NB4 (cell line): ENCODE results near the gene POU3F1.
A peak's percentile ranks its signal among the peaks of the same experiment; 100 is the strongest.

Experiments
- DNase-seq: peaks from one replicate; pipeline ENCODE4 v3.0.0; 2010; ENCODE audit warnings: low read depth
- H3K4me3 ChIP-seq: one replicate; pipeline ENCODE4 v1.5.1; 2011; ENCODE audit warnings: mild to moderate bottlenecking, low read depth, low read length, moderate library complexity
- MYC ChIP-seq: IDR thresholded peaks from 2 replicates; pipeline ENCODE4 v1.6.1; 2011; ENCODE audit warnings: low read depth, low read length
- POLR2A ChIP-seq: IDR thresholded peaks from 2 replicates; pipeline ENCODE4 v1.6.1; 2011; ENCODE audit warnings: mild to moderate bottlenecking; ENCODE audit not compliant: insufficient read length; ENCODE audit errors: extremely low read depth
- TF ChIP-seq, protein P1 (sequence below): IDR thresholded peaks from one replicate; pipeline ENCODE4 v1.5.1; 2012; ENCODE audit warnings: low read depth, low read length
- TF ChIP-seq, protein P2 (sequence below): IDR thresholded peaks from 2 replicates; pipeline ENCODE4 v1.6.1; 2011; ENCODE audit warnings: low read depth, low read length

The POU3F1 gene

DNA sequence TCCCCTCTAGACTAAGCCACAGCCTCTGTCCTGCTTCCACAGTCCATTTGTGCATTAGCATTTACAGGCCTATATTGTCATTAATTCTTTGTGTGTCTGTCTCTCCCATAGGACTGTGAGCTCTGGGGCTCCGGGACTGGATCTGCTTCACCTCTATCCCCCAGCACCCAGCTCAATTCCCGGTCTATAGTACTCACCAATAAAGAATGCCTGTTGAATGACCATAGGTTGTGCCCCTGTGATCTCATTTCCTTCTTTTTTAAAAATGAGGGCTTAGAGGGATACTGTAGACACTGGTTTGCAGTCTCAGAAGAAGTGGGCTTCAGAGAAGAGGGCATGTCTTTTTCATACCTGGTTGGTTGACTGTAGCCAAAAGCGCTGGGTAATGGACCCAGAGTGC lies 8.8 kb upstream of the POU3F1 start:
- TF ChIP-seq, protein P1, sequence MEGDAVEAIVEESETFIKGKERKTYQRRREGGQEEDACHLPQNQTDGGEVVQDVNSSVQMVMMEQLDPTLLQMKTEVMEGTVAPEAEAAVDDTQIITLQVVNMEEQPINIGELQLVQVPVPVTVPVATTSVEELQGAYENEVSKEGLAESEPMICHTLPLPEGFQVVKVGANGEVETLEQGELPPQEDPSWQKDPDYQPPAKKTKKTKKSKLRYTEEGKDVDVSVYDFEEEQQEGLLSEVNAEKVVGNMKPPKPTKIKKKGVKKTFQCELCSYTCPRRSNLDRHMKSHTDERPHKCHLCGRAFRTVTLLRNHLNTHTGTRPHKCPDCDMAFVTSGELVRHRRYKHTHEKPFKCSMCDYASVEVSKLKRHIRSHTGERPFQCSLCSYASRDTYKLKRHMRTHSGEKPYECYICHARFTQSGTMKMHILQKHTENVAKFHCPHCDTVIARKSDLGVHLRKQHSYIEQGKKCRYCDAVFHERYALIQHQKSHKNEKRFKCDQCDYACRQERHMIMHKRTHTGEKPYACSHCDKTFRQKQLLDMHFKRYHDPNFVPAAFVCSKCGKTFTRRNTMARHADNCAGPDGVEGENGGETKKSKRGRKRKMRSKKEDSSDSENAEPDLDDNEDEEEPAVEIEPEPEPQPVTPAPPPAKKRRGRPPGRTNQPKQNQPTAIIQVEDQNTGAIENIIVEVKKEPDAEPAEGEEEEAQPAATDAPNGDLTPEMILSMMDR, result no peak
- TF ChIP-seq MYC, result no peak
- no peak for TF ChIP-seq POLR2A
- TF ChIP-seq, protein P2, sequence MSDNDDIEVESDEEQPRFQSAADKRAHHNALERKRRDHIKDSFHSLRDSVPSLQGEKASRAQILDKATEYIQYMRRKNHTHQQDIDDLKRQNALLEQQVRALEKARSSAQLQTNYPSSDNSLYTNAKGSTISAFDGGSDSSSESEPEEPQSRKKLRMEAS, result no peak
- no peak overlapping the region for H3K4me3 ChIP-seq
- DNase-seq, result no peak

DNA sequence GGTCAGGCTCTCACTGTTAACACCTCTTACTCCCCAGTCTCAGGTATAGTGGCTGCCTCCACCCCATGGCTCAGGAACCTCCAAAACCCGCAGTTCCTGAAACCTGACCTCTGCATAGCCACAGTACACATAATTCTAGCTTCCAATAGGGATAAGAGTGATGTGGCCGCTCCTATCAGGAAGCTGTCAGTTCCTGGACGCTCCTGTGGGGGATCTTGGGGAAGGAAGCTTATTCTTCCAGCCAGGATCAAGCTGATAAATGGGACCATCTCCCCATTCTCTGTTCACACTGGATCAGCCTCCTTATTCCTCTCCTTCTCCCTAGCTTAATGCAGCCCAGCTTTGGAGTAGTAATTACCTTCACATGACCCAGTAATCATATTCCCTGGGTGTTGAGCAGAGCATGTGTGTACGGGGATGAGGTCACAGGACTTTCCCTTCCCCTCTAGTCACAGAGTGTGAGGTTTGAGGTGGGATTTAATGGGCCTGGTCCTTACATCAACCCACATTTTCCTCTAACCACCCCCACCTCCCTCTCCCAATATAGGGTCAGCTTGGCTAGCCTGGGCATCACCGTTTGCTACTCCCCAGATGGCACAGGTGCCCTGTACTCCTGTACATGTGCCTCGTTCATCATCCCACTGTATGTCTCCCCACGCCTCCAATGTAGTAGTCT lies 7.0 kb upstream of the POU3F1 start:
- no peak overlapping the region for H3K4me3 ChIP-seq
- no peak for DNase-seq
- TF ChIP-seq, protein P2, result no peak
- TF ChIP-seq, protein P1, result no peak
- TF ChIP-seq POLR2A (no peak), MYC (no peak)

DNA sequence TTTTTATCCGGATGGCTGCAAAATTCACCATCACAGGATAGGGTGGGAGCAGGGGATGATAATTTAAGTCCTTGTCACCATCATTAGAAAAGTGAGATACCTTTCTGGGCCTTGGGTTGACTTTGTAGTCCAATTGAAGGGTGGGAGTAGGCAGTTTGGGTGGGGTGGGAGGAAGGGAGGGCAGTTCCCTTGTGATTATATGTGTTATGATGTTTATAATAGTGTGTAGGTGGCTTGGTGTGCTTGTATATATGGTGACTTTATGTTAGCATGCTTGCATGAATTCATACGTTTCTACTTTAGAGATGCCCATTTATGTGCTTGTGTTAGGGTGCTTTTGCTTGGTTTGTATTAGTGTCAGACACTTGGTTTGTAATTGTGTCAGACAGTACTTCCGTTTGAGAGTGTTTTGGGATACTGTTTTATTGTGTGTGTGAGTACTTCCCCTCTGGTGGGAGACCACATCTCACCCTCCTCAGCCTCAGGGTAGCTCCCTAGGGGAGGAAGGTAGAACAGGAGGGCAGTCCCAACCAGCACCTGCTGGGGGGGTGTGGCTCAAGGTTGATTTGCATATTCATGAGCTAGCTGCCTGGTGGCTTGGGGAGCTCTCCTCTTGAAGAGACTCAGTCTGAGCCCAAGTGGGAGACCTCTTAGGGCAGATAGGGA lies 6.3 kb upstream of the POU3F1 start:
- H3K4me3 ChIP-seq, result no peak overlapping the region
- DNase-seq, result peak; percentile 25
- TF ChIP-seq MYC, result no peak
- TF ChIP-seq POLR2A, result no peak
- TF ChIP-seq, protein P1, result no peak
- TF ChIP-seq, protein P2, result no peak

DNA sequence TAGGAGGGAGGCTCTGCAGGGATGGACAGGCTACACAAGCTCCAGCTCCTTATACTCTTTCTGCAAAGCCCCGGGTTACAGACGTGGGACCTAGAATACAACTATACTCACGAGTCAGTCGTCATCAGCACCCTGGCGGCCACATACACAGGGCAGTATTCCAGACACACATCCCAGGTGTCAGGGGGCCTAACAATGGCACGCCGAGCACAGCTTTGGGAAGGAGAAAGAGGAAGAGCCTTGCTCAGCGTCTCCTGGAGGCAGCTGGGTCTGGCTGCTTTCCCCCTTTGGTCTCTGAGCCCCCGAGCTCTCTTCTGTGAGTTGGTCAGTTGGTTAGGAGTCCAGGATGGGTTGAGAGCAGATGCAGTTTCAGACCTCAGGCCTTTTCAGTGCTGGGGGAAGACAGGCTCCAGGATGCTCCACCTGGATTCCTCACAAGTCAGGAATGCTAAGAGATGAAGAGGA lies 4.5 kb upstream of the POU3F1 start:
- H3K4me3 ChIP-seq, result no peak overlapping the region
- no peak for DNase-seq
- TF ChIP-seq, protein P2, result no peak
- TF ChIP-seq, protein P1, result no peak
- TF ChIP-seq MYC (no peak), POLR2A (no peak)

DNA sequence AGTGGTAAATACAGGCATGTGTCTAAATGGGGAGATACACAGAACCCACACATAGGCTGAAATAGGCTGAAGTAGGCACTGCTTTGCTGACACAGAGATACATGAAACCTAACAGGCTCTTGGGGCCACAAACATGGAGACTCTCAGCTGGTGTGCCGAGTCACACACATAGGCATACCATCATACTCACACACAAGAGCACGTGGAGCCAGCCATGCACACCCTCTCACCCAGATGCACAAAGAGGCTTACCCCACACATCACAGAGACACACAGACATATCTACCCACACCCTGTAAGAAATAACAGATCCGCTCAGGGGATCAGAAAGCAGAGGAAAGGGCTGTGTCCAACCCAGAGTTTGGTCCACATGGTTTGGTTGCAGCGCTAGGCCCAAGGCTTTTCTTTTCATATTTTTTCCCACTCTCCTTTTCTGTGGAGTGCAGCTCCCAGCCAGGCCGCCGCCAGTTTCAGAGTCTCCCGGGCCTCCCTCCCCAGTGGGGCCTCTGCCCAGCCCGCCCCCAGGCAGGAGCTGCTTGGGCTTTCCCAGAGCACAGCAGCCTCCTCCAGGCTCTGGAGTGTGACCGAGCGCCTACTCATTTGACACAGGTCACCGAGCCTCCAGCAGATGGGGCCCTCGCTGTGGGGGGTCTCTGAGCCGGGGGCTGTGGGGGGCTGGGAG lies 3.9 kb upstream of the POU3F1 start:
- DNase-seq, result no peak
- TF ChIP-seq, protein P1, result no peak
- TF ChIP-seq, protein P2, result no peak
- TF ChIP-seq MYC, result no peak
- no peak for TF ChIP-seq POLR2A
- no peak overlapping the region for H3K4me3 ChIP-seq
